Trophoblast cell (in vitro differentiated cells and primary cell): ENCODE data around the gene ULK4.

Experiments
- DNase-seq, 2 donors: peaks; one replicate each; pipeline ENCODE4 v3.0.0-alpha.2; 2016
- H2AFZ ChIP-seq: 2 replicates; pipeline ENCODE4 v1.6.1; 2013; ENCODE audit warnings: low read length, moderate library complexity, mild to moderate bottlenecking; ENCODE audit not compliant: insufficient read depth, poor library complexity
- H2AK5ac ChIP-seq: 2 replicates; pipeline ENCODE4 v1.6.1; 2013; ENCODE audit warnings: mild to moderate bottlenecking, low read length
- H2BK120ac ChIP-seq: 2 replicates; pipeline ENCODE4 v1.6.1; 2013; ENCODE audit warnings: low read length, mild to moderate bottlenecking, moderate library complexity; ENCODE audit not compliant: insufficient read depth, poor library complexity
- H2BK12ac ChIP-seq: 2 replicates; pipeline ENCODE4 v1.6.1; 2013; ENCODE audit warnings: mild to moderate bottlenecking, low read length, moderate library complexity
- H2BK5ac ChIP-seq: 2 replicates; pipeline ENCODE4 v1.6.1; 2013; ENCODE audit warnings: low read length, low read depth, moderate library complexity, mild to moderate bottlenecking; ENCODE audit not compliant: poor library complexity
- H3K14ac ChIP-seq: 2 replicates; pipeline ENCODE4 v1.6.1; 2013; ENCODE audit warnings: mild to moderate bottlenecking, low read length
- H3K18ac ChIP-seq: 2 replicates; pipeline ENCODE4 v1.6.1; 2013; ENCODE audit warnings: mild to moderate bottlenecking, low read length
- H3K23ac ChIP-seq: 2 replicates; pipeline ENCODE4 v1.6.1; 2013; ENCODE audit warnings: low read length
- H3K27ac ChIP-seq: 2 replicates; pipeline ENCODE4 v1.5.1; 2013; ENCODE audit warnings: low read depth, mild to moderate bottlenecking, inconsistent platforms, low read length, moderate library complexity
- H3K27me3 ChIP-seq: 2 replicates; pipeline ENCODE4 v1.6.1; 2013; ENCODE audit warnings: inconsistent platforms, mild to moderate bottlenecking, low read length, moderate library complexity; ENCODE audit not compliant: insufficient read depth
- H3K36me3 ChIP-seq, 2 experiments: 1 replicate in 1 of 2; 2 replicates in 1 of 2; pipeline ENCODE4 v1.6.1; 2013; ENCODE audit warnings: low read length in 2 of 2, mild to moderate bottlenecking in 2 of 2, moderate library complexity in 1 of 2; ENCODE audit not compliant: insufficient read depth in 2 of 2, control insufficient read depth in 1 of 2
- H3K4ac ChIP-seq: 2 replicates; pipeline ENCODE4 v1.6.1; 2013; ENCODE audit warnings: low read depth, mild to moderate bottlenecking, low read length, moderate library complexity
- H3K4me1 ChIP-seq, 2 experiments: 1 replicate in 1 of 2; 2 replicates in 1 of 2; pipeline ENCODE4 v1.6.1; 2013; ENCODE audit warnings: low read length in 2 of 2, mild to moderate bottlenecking in 2 of 2, moderate library complexity in 1 of 2; ENCODE audit not compliant: insufficient read depth in 2 of 2, control insufficient read depth in 1 of 2
- H3K4me2 ChIP-seq: 2 replicates; pipeline ENCODE4 v1.6.1; 2013; ENCODE audit warnings: inconsistent platforms, mild to moderate bottlenecking, low read length, moderate library complexity
- H3K4me3 ChIP-seq: 2 replicates; pipeline ENCODE4 v1.5.1; 2013; ENCODE audit warnings: mild to moderate bottlenecking, low read depth, low read length, inconsistent platforms
- H3K79me1 ChIP-seq: one replicate; pipeline ENCODE4 v1.6.1; 2013; ENCODE audit warnings: low read length
- H3K79me2 ChIP-seq: 2 replicates; pipeline ENCODE4 v1.6.1; 2013; ENCODE audit warnings: low read length, mild to moderate bottlenecking; ENCODE audit not compliant: control insufficient read depth, insufficient read depth, poor library complexity
- H3K9ac ChIP-seq: 2 replicates; pipeline ENCODE4 v1.6.1; 2013; ENCODE audit warnings: mild to moderate bottlenecking, low read length
- H3K9me3 ChIP-seq: 2 replicates; pipeline ENCODE4 v1.6.1; 2013; ENCODE audit warnings: low read depth, mild to moderate bottlenecking, control low read depth, inconsistent platforms, low read length; ENCODE audit not compliant: insufficient read depth
- H4K12ac ChIP-seq: 2 replicates; pipeline ENCODE4 v1.6.1; 2013; ENCODE audit warnings: low read depth, mild to moderate bottlenecking, low read length, moderate library complexity
- H4K8ac ChIP-seq: 2 replicates; pipeline ENCODE4 v1.6.1; 2013; ENCODE audit warnings: low read depth, mild to moderate bottlenecking, low read length, moderate library complexity
- H4K91ac ChIP-seq: one replicate; pipeline ENCODE4 v1.6.1; 2013; ENCODE audit warnings: low read depth, mild to moderate bottlenecking, low read length, moderate library complexity
- WGBS: extraction: QIAGEN DNeasy Blood & Tissue Kit; methylation state at CpG from one replicate; pipeline ENCODE4 v1.1.7; 2013; ENCODE audit warnings: missing lambda C conversion rate; ENCODE audit not compliant: insufficient read length, insufficient coverage; ENCODE audit errors: extremely low coverage; 5-methylcytosine and 5-hydroxymethylcytosine counted together

The ULK4 gene

GRCh38 chr3:41324156-41324475 lies 637.8 kb downstream of the ULK4 start:
- H3K18ac ChIP-seq = no peak overlapping the region
- no peaks in the 10 kb centered on the region for H3K79me2 ChIP-seq
- H3K36me3 ChIP-seq = no peaks in the 10 kb centered on the region
- H3K9me3 ChIP-seq = no peaks in the 10 kb centered on the region
- no peak overlapping the region for H3K4me2 ChIP-seq
- no peak overlapping the region for H2AK5ac ChIP-seq
- no peak overlapping the region for H3K23ac ChIP-seq
- no peak overlapping the region for H2AFZ ChIP-seq
- no peak overlapping the region for H4K8ac ChIP-seq
- no peak overlapping the region for H3K9ac ChIP-seq
- H3K27ac ChIP-seq = no peak overlapping the region
- H2BK5ac ChIP-seq = no peak overlapping the region
- no peak overlapping the region for H3K14ac ChIP-seq
- no peak overlapping the region for H2BK12ac ChIP-seq
- no peak overlapping the region for H4K91ac ChIP-seq
- H4K12ac ChIP-seq = no peak overlapping the region
- DNase-seq = no peak
- H3K79me1 ChIP-seq = peaks cover 9% of the 10 kb centered on the region
- H2BK120ac ChIP-seq = no peak overlapping the region
- H3K27me3 ChIP-seq = no peaks in the 10 kb centered on the region
- H3K4ac ChIP-seq = no peak overlapping the region
- no peak overlapping the region for H3K4me3 ChIP-seq
- peaks cover 13 to 14% of the 10 kb centered on the region in 2 experiments for H3K4me1 ChIP-seq

GRCh38 chr3:41323467-41324155 lies 638.3 kb downstream of the ULK4 start:
- Histone ChIP-seq H3K9me3 (no peaks in the 10 kb centered on the region), H3K4me2 (no peak overlapping the region), H2AFZ (no peak overlapping the region), H3K79me2 (no peaks in the 10 kb centered on the region), H3K9ac (no peak overlapping the region), H3K27me3 (no peaks in the 10 kb centered on the region), H2BK120ac (no peak overlapping the region), H3K27ac (no peak overlapping the region), H3K36me3 (no peaks in the 10 kb centered on the region), H2BK5ac (no peak overlapping the region), H2AK5ac (no peak overlapping the region), H3K4me3 (no peak overlapping the region), H3K4ac (no peak overlapping the region), H3K14ac (no peak overlapping the region), H3K79me1 (peaks cover 9% of the 10 kb centered on the region), H4K12ac (no peak overlapping the region), H2BK12ac (no peak overlapping the region), H4K8ac (no peak overlapping the region), H3K18ac (no peak overlapping the region), H4K91ac (peak overlapping the region; percentile 61), H3K23ac (no peak overlapping the region), H3K4me1 (peaks cover 13 to 14% of the 10 kb centered on the region in 2 experiments)
- WGBS = no CpG with 5 or more reads among the region's 3 CpGs
- DNase-seq = no peak

- no peak overlapping the region for H2BK12ac ChIP-seq
- no CpG with 5 or more reads among the region's 5 CpGs for WGBS
- no peak overlapping the region for H2AK5ac ChIP-seq
- no peak overlapping the region for H2BK5ac ChIP-seq
- no peak overlapping the region for H4K12ac ChIP-seq
- DNase-seq = no peak
- H3K79me2 ChIP-seq = no peaks in the 10 kb centered on the region
- H3K23ac ChIP-seq = no peak overlapping the region
- no peak overlapping the region for H3K27ac ChIP-seq
- H3K27me3 ChIP-seq = no peaks in the 10 kb centered on the region
- H3K4me3 ChIP-seq = no peak overlapping the region
- no peaks in the 10 kb centered on the region for H3K9me3 ChIP-seq
- H4K8ac ChIP-seq = no peak overlapping the region
- H3K4me1 ChIP-seq = peaks cover 5% of the 10 kb centered on the region in 2 experiments
- no peak overlapping the region for H3K4me2 ChIP-seq
- H3K9ac ChIP-seq = no peak overlapping the region
- H3K14ac ChIP-seq = no peak overlapping the region
- no peaks in the 10 kb centered on the region for H3K36me3 ChIP-seq
- H4K91ac ChIP-seq = peak overlapping the region; percentile 8
- H3K79me1 ChIP-seq = peaks cover 1% of the 10 kb centered on the region
- H2AFZ ChIP-seq = no peak overlapping the region
- no peak overlapping the region for H3K18ac ChIP-seq
- no peak overlapping the region for H2BK120ac ChIP-seq
- no peak overlapping the region for H3K4ac ChIP-seq
Measured at GRCh38 chr3:41321642-41321980, 640.3 kb downstream of the ULK4 start.

- H3K18ac ChIP-seq = no peak overlapping the region
- no peak overlapping the region for H2BK5ac ChIP-seq
- no peak overlapping the region for H2BK120ac ChIP-seq
- H4K91ac ChIP-seq = peak overlapping the region; percentile 8
- H2AFZ ChIP-seq = no peak overlapping the region
- H3K27ac ChIP-seq = no peak overlapping the region
- no peak overlapping the region for H3K4me3 ChIP-seq
- H3K4me1 ChIP-seq = peaks cover 5% of the 10 kb centered on the region in 2 experiments
- no peak overlapping the region for H3K23ac ChIP-seq
- H3K4ac ChIP-seq = no peak overlapping the region
- H3K79me1 ChIP-seq = peaks cover 1% of the 10 kb centered on the region
- no CpG with 5 or more reads among the region's 8 CpGs for WGBS
- H3K4me2 ChIP-seq = no peak overlapping the region
- H3K9me3 ChIP-seq = no peaks in the 10 kb centered on the region
- no peak overlapping the region for H2AK5ac ChIP-seq
- H4K12ac ChIP-seq = no peak overlapping the region
- H4K8ac ChIP-seq = no peak overlapping the region
- no peaks in the 10 kb centered on the region for H3K27me3 ChIP-seq
- DNase-seq = no peak
- H3K14ac ChIP-seq = no peak overlapping the region
- H3K9ac ChIP-seq = no peak overlapping the region
- no peak overlapping the region for H2BK12ac ChIP-seq
- no peaks in the 10 kb centered on the region for H3K36me3 ChIP-seq
- H3K79me2 ChIP-seq = no peaks in the 10 kb centered on the region
Measured at GRCh38 chr3:41320953-41321641, 640.8 kb downstream of the ULK4 start.
